HPDE6-E6E7 (cell line): Measurements from ENCODE around the gene SHISAL2B.
"Not testable (repeated sequence)": the region's sequence is repeated elsewhere in the genome, so short reads cannot be mapped to it uniquely, and the experiment has no call there.

ENCODE experiments used
- DNase-seq: peaks from one replicate; pipeline ENCODE4 v3.0.0; 2011; ENCODE audit warnings: missing footprints; ENCODE audit errors: extremely low spot score

Gene SHISAL2B

GRCh38 chr5:64690417-64691151 is at the start of gene SHISAL2B:
Gene SHISAL2B, plus strand, starts transcription at chr5:64690503. Its CDS starts 121 bp downstream, at chr5:64690624.
- DNase-seq = no peak

DNA sequence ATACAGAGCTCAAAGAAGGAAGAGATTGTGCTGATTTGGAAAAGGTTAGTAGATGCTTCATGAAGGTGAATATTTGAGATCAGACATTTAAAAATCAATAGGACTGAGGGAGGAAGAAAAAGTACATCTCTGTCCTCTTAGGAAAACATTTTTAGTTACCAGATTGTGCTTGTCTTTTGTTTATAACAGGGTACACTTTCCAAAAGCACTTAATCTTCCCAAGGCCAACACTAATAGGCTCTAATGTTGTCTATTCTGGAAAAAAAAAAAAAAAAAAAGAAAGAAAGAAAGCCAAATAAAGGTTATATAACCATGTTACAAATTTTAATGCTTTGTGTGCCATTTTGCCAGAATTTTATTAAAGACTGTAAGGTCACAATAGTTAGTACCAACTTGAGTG is 45.5 kb upstream of the SHISAL2B start:
- no peak for DNase-seq

- DNase-seq = no peak
These were observed 44.1 kb upstream of the SHISAL2B start for GRCh38 chr5:64646169-64646568.

DNA sequence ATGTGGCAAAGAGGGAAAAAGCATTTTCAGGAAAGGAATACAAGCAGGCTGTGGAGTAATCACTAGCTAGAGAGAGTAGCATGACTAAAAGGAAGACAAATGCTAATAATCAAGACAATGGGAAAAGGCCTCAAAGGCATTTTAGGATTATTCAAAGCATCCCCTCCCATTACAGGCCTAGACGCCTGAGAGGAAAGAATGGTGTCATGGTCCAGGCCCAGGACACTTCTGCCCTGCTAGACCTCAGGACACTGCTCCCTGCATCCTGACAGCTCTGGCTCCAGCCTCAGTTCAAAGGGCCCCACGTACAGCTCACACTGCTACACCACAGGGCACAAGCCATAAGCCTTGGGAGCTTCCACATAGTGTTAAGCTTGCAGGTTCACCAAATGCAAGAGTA is 40.8 kb upstream of the SHISAL2B start:
- no peak for DNase-seq

DNA sequence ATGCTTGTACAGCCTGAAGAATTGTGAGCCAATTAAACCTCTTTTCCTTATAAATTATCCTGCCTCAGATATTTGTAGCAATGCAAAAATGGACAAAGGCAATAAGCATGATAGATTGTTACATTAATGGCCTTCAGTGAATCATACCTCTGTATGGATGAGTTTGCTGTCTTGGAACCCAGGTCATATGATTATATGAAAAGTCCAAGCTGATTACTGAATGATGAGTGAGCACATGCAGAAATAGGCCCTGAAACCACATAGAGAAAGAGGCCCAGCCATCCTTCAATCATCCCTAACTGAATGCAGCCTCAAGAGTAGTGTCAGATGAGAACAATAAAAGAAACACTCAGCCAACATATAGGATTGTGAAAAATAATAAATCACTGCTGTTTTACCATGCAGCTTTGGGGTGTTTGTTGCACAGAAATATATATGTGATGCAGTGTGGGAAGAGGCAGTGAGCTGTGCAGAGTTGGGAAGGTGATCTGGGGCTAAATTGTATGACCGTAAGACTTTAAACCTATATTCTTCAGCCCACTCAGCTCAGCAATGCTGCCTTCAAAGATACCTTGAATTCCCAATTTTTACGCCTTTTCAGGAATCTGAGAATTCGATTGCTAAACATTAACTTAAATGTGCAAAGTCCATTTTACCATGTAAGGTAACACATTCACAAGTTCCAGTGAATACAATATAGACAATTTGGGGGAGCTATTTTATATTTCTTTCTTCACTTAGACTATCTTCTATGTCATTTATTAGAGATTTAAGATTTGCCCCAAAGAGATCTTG is 36.3 kb upstream of the SHISAL2B start:
- DNase-seq = no peak

GRCh38 chr5:64654561-64654938 is 35.8 kb upstream of the SHISAL2B start:
- no peak for DNase-seq

GRCh38 chr5:64655596-64655995 is 34.7 kb upstream of the SHISAL2B start:
- DNase-seq = no peak

GRCh38 chr5:64659289-64659688 is 31.0 kb upstream of the SHISAL2B start:
- DNase-seq = no peak

DNA sequence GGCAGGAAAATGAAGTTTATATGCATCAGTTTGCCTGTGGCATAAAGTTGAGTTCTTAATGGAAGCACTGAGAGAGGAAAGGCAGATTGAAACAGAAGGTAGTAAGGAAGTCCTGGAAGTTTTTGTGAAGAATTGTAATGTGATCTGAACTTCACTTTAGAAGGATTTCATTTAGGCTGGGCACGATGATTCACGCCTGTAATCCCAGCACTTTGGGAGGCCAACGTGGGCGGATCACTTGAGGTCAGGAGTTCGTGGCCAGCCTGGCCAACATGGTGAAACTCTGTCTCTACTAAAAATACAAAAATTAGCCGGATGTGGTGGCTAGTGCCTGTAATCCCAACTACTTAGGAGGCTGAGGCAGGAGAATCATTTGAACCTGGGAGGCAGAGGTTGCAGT is 27.1 kb upstream of the SHISAL2B start:
- not testable (repeated sequence) for DNase-seq

- DNase-seq = no peak
These were observed 25.1 kb upstream of the SHISAL2B start for GRCh38 chr5:64665243-64665642.

- DNase-seq = no peak
These were observed 24.2 kb upstream of the SHISAL2B start for GRCh38 chr5:64666078-64666477.

DNA sequence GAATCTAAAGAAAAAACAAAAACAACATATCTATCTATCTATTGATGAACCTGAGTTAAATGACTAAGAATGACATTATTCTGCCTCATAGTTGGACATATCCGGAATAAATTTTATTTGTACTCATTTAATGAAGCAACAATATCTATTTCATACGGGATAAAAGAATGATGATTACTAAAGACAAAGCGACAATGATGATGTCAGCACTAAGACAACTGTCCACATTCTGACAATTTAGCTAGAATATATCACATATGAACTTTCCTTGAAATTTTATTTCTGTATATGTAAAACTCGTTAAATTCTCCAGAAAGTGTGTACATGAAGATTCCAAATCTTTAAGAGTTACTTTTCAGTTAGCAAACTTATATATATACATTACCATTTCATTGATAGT is 23.2 kb upstream of the SHISAL2B start:
- no peak for DNase-seq

DNA sequence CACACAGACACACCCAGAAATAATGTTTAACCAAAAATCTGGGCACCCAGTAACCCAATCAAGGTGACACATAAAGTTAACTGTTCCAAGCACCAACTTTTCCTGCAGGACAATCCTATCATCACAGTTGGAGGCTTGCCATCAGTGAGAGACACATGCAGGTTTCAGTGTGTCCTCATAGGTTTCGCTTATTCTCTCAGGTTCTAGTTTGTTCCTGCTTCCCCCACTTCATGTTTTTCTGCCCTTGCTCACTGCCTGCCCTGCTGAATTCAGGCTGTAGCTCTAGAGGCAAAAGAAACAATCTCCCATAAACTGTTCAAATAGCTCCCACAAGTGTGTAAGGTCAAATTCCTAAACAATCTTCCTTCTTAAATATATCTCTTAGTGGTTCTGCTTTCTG is 20.0 kb upstream of the SHISAL2B start:
- DNase-seq = no peak

DNA sequence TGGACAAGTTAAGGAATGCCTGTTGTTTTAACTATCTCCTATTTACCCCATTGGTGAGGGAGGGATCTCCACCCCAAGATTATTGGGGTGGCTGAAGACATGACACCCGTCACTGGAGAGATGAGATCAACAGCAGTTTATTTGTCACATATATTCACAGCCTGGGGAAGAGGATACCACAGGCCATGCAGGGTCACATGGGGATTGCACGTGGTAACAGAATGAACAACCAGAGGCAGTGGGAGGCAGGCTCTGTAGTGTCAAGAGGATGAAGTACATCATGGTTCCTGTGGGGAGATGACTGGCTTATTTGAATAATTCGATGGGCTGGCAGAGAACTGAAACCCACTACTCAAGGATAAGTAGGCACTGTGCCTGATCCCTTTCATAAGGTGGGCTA is 18.6 kb upstream of the SHISAL2B start:
- no peak for DNase-seq

GRCh38 chr5:64678374-64678773 is 11.9 kb upstream of the SHISAL2B start:
- DNase-seq = no peak

DNA sequence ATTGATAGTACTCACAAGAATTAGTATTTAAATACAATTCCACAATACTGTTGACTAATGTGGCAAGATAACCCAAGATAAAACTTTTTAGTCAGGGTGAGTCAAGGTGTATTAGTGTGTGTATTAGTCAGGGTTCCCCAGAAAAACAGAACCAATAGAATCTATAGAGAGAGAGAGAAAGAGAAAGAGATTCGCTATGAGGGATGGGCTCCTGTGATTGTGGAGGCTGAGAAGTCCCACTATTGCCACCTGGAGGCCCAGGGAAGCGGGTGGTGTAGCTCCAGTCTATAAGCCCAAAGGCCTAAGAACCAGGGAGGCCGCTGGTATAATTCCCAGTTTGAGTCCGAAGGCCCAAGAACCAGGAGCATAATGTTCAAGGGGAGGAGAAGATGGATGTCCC is 10.0 kb upstream of the SHISAL2B start:
- no peak for DNase-seq

- no peak for DNase-seq
These were observed 7.7 kb upstream of the SHISAL2B start for GRCh38 chr5:64682608-64683007.

DNA sequence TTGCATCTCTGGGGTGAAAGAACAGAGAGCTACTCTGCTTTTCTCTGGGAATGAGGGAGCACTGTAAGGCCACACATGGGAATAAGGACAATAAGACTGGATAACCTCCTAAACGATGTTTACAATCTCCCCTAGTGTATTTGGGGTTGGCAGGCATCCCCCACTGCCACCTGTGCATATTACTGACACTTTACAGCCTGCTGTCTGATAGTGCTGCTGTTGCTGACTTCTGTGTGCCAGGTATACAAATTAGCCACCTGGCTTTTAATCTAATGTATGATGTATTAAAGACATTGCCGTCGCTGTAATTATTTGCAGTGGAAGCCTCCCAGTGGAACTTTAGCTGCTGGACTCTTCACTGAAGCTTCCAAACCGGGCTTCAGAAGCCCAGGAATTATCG is 4.4 kb upstream of the SHISAL2B start:
- no peak for DNase-seq

DNA sequence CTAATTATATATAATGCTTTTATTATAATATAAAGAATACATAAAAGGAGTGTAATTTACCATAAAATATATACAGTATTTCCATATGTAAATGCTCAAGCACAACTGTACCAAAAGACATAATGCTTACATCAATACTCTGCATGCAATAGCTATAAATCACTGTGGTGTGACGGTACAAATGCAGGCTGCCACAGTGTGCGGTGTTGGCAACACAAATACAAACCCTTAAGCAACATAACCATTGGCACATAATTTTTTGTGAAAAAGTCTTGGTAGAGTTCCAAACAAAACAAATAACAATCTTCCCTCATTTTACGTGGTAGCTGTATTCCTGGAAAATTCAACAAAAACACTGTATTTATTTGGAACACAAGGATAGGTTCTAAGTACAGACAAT is 1.9 kb upstream of the SHISAL2B start:
- DNase-seq = no peak

DNA sequence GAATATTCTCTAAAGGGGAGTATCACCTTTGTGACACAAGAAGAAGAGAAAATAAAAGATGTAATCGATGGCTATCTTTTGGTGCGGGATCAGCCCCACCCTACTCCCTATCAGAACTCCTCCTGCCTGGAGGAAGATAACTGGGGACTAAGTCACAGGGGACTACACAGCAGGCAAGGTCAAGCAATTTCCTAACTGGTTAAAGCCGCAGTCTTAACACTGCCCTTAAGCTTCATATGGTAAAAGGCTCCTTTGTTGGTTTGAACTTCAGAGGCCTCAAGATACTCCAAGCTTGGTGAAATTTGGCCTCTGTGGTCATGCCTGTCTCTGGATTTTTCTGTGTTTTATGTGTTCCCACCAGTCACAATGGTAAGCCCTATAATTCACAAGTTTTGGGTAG is 1.3 kb upstream of the SHISAL2B start:
- no peak for DNase-seq

DNA sequence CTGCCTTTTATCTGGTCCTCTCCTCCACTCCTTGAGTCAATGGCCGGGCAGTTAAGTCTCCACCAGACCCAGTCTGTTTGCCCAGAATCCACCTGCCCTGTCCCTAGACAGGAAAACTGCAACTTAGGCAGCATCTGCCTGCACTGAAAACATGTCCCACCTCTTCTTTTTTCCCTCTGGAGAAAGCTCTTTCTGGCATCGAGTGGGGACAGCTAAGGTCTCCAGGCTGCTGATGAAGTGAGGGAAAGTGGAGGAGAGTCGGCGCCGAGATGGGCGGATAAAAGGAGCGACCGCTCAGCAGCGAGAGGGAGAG is 243 bp upstream of the SHISAL2B start:
- DNase-seq = no peak

DNA sequence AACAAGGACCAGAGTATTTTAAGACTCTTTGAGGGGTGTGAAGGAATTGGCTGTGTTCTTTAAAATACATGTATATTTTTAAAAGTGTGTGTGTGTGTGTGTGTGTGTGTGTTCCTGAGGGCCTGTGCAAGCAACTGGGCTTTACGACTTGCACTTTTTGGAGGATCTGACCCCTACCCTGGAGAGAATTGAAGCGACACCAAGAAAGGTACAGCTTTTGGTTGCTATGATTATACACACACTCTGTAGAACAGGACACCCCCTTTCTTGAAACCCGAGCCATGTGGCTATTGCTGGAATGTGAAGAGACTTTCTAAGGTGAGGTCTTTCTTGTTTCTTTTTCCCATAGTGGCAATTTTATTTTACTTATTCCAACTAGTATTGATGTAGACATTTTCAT is 988 bp downstream of the SHISAL2B start:
- DNase-seq = no peak

DNA sequence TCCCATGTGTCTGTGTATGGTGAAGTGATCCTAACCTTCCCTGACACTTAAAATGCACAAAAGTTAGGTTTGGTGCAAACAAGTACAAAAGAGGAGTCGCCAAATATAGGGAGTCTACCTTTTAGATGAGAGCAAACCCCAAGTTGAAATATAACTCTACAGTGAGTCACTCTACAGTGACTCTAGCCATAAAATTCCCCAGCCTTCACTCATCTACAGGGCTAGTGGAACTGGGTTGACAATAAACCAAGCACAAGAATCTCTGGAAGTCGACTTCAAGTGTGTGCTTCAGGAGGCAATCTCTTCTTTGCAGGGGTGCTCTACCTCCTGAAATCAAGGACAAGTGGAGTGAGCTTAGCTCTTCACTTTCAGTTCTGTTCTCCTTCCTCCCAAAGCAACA is 3.3 kb downstream of the SHISAL2B start:
- no peak for DNase-seq

GRCh38 chr5:64696414-64696813 is 6.1 kb downstream of the SHISAL2B start:
- DNase-seq = not testable (repeated sequence)
